HEK293 (cell line): ENCODE data around the gene RANBP10.
A peak's percentile ranks its signal among the peaks of the same experiment; 100 is the strongest.

Experiments
- INSM2 ChIP-seq: fragments of 450-650 bp; formaldehyde crosslinking; IDR thresholded peaks from 2 replicates; pipeline ENCODE4 v1.5.1; 2016; ENCODE audit warnings: missing biosample characterization, missing genetic modification characterization
- KLF7 ChIP-seq: fragments of 450-650 bp; formaldehyde crosslinking; IDR thresholded peaks from 2 replicates; pipeline ENCODE4 v1.5.1; 2016; ENCODE audit warnings: missing biosample characterization, missing genetic modification characterization, borderline replicate concordance
- MZF1 ChIP-seq: fragments of 450-650 bp; formaldehyde crosslinking; IDR thresholded peaks from 2 replicates; pipeline ENCODE4 v1.5.1; 2017; ENCODE audit warnings: missing biosample characterization, missing genetic modification characterization, borderline replicate concordance
- SCRT2 ChIP-seq: fragments of 450-650 bp; formaldehyde crosslinking; IDR thresholded peaks from 2 replicates; pipeline ENCODE4 v1.5.1; 2016; ENCODE audit warnings: missing biosample characterization, missing genetic modification characterization
- SP3 ChIP-seq: fragments of 450-650 bp; formaldehyde crosslinking; IDR thresholded peaks from 2 replicates; pipeline ENCODE4 v1.5.1; 2016; ENCODE audit warnings: missing biosample characterization, missing genetic modification characterization
- TRIM28 ChIP-seq: IDR thresholded peaks from 2 replicates; pipeline ENCODE4 v1.6.1; 2011; ENCODE audit warnings: low read length, control low read depth, borderline replicate concordance
- WT1 ChIP-seq: fragments of 450-650 bp; formaldehyde crosslinking; IDR thresholded peaks from 2 replicates; pipeline ENCODE4 v1.5.1; 2016; ENCODE audit warnings: missing biosample characterization, missing genetic modification characterization
- ZBTB10 ChIP-seq: fragments of 450-650 bp; formaldehyde crosslinking; IDR thresholded peaks from 2 replicates; pipeline ENCODE4 v1.5.1; 2016; ENCODE audit warnings: missing biosample characterization, missing genetic modification characterization
- ZBTB21 ChIP-seq: fragments of 450-650 bp; formaldehyde crosslinking; IDR thresholded peaks from 2 replicates; pipeline ENCODE4 v1.5.1; 2017; ENCODE audit warnings: missing biosample characterization, missing genetic modification characterization
- ZBTB48 ChIP-seq: fragments of 450-650 bp; formaldehyde crosslinking; IDR thresholded peaks from 2 replicates; pipeline ENCODE4 v1.5.1; 2016; ENCODE audit warnings: missing biosample characterization, missing genetic modification characterization
- ZFP3 ChIP-seq: fragments of 450-650 bp; formaldehyde crosslinking; IDR thresholded peaks from 2 replicates; pipeline ENCODE4 v1.5.1; 2016; ENCODE audit warnings: low read depth, missing biosample characterization, missing genetic modification characterization
- ZNF174 ChIP-seq: fragments of 450-650 bp; formaldehyde crosslinking; IDR thresholded peaks from 2 replicates; pipeline ENCODE4 v1.5.0; 2017; ENCODE audit warnings: missing biosample characterization, mild to moderate bottlenecking, missing genetic modification characterization
- ZNF248 ChIP-seq: fragments of 450-650 bp; formaldehyde crosslinking; IDR thresholded peaks from 2 replicates; pipeline ENCODE4 v1.5.1; 2017; ENCODE audit warnings: missing biosample characterization, missing genetic modification characterization
- ZNF266 ChIP-seq: fragments of 450-650 bp; formaldehyde crosslinking; IDR thresholded peaks from 2 replicates; pipeline ENCODE4 v1.5.1; 2016; ENCODE audit warnings: missing biosample characterization, missing genetic modification characterization, low read depth
- ZNF292 ChIP-seq: fragments of 450-650 bp; formaldehyde crosslinking; IDR thresholded peaks from 2 replicates; pipeline ENCODE4 v1.5.1; 2016; ENCODE audit warnings: low read depth, missing biosample characterization, missing genetic modification characterization, borderline replicate concordance
- ZNF362 ChIP-seq: fragments of 450-650 bp; formaldehyde crosslinking; IDR thresholded peaks from 2 replicates; pipeline ENCODE4 v1.5.1; 2016; ENCODE audit warnings: missing biosample characterization, missing genetic modification characterization
- ZNF423 ChIP-seq: fragments of 450-650 bp; formaldehyde crosslinking; IDR thresholded peaks from 2 replicates; pipeline ENCODE4 v1.5.1; 2016; ENCODE audit warnings: missing biosample characterization, missing genetic modification characterization
- ZNF433 ChIP-seq: fragments of 450-650 bp; formaldehyde crosslinking; IDR thresholded peaks from 2 replicates; pipeline ENCODE4 v1.5.1; 2016; ENCODE audit warnings: missing biosample characterization, missing genetic modification characterization, low read depth
- ZNF48 ChIP-seq: fragments of 450-650 bp; formaldehyde crosslinking; IDR thresholded peaks from 2 replicates; pipeline ENCODE4 v1.5.1; 2016; ENCODE audit warnings: missing biosample characterization, missing genetic modification characterization
- ZNF488 ChIP-seq: fragments of 450-650 bp; formaldehyde crosslinking; IDR thresholded peaks from 2 replicates; pipeline ENCODE4 v1.5.1; 2016; ENCODE audit warnings: missing biosample characterization, missing genetic modification characterization
- ZNF501 ChIP-seq: fragments of 450-650 bp; formaldehyde crosslinking; IDR thresholded peaks from 2 replicates; pipeline ENCODE4 v1.5.1; 2016; ENCODE audit warnings: missing biosample characterization, missing genetic modification characterization
- ZNF514 ChIP-seq: fragments of 450-650 bp; formaldehyde crosslinking; IDR thresholded peaks from 2 replicates; pipeline ENCODE4 v1.5.1; 2016; ENCODE audit warnings: missing biosample characterization, missing genetic modification characterization
- ZNF529 ChIP-seq: fragments of 450-650 bp; formaldehyde crosslinking; IDR thresholded peaks from 2 replicates; pipeline ENCODE4 v1.5.1; 2017; ENCODE audit warnings: missing genetic modification characterization, missing biosample characterization; ENCODE audit not compliant: insufficient replicate concordance
- ZNF544 ChIP-seq: fragments of 450-650 bp; formaldehyde crosslinking; IDR thresholded peaks from 2 replicates; pipeline ENCODE4 v1.5.0; 2017; ENCODE audit warnings: missing biosample characterization, missing genetic modification characterization
- ZNF548 ChIP-seq: fragments of 450-650 bp; formaldehyde crosslinking; IDR thresholded peaks from 2 replicates; pipeline ENCODE4 v1.5.1; 2016; ENCODE audit warnings: missing biosample characterization, missing genetic modification characterization
- ZNF549 ChIP-seq: fragments of 450-650 bp; IDR thresholded peaks from 2 replicates; pipeline ENCODE4 v1.5.1; 2018; ENCODE audit warnings: missing biosample characterization, missing genetic modification characterization, mild to moderate bottlenecking, inconsistent platforms, moderate library complexity
- ZNF645 ChIP-seq: fragments of 450-650 bp; formaldehyde crosslinking; IDR thresholded peaks from 2 replicates; pipeline ENCODE4; 2016; ENCODE audit warnings: missing biosample characterization, missing genetic modification characterization
- ZNF658 ChIP-seq: fragments of 450-650 bp; formaldehyde crosslinking; IDR thresholded peaks from 2 replicates; pipeline ENCODE4; 2016; ENCODE audit warnings: missing biosample characterization, missing genetic modification characterization
- ZNF692 ChIP-seq: fragments of 450-650 bp; formaldehyde crosslinking; IDR thresholded peaks from 2 replicates; pipeline ENCODE4 v1.5.1; 2016; ENCODE audit warnings: missing biosample characterization, missing genetic modification characterization
- ZNF701 ChIP-seq: fragments of 450-650 bp; formaldehyde crosslinking; IDR thresholded peaks from 2 replicates; pipeline ENCODE4 v1.5.1; 2016; ENCODE audit warnings: missing biosample characterization, missing genetic modification characterization
- ZNF768 ChIP-seq: fragments of 450-650 bp; formaldehyde crosslinking; IDR thresholded peaks from 2 replicates; pipeline ENCODE4 v1.5.1; 2018; ENCODE audit warnings: missing biosample characterization, mild to moderate bottlenecking, missing genetic modification characterization
- ZNF830 ChIP-seq: fragments of 450-650 bp; IDR thresholded peaks from 2 replicates; pipeline ENCODE4 v1.5.0; 2018; ENCODE audit warnings: missing biosample characterization, missing genetic modification characterization, low read depth, mild to moderate bottlenecking, moderate library complexity
- ZNF837 ChIP-seq: fragments of 450-650 bp; formaldehyde crosslinking; IDR thresholded peaks from 2 replicates; pipeline ENCODE4 v1.5.1; 2016; ENCODE audit warnings: missing biosample characterization, missing genetic modification characterization

RANBP10 gene

GRCh38 chr16:67833415-67834241 is 27.3 kb upstream of the RANBP10 start (continued):
- no peak for TF ChIP-seq TRIM28
- TF ChIP-seq ZFP3 (tag by site-specific recombination) = no peak
- no peak for TF ChIP-seq ZBTB21 (tag by site-specific recombination)
- TF ChIP-seq ZNF529 (tag by site-specific recombination) = no peak
- TF ChIP-seq ZBTB10 (tag by site-specific recombination) = no peak
- no peak for TF ChIP-seq ZNF292
- no peak for TF ChIP-seq ZNF658 (tag by site-specific recombination)
- TF ChIP-seq INSM2 (tag by site-specific recombination) = no peak
- TF ChIP-seq KLF7 = no peak
- TF ChIP-seq ZNF768 (tag by site-specific recombination) = no peak
- no peak for TF ChIP-seq ZNF544 (tag by site-specific recombination)
- no peak for TF ChIP-seq ZNF701 (tag by site-specific recombination)
- no peak for TF ChIP-seq ZBTB48 (tag by site-specific recombination)
- TF ChIP-seq ZNF488 (tag by site-specific recombination) = no peak
- TF ChIP-seq ZNF48 (tag by site-specific recombination) = no peak
- TF ChIP-seq ZNF830 (tag by site-specific recombination) = no peak
- TF ChIP-seq ZNF501 (tag by site-specific recombination) = no peak
- TF ChIP-seq ZNF645 = no peak
- peak; percentile 83 for TF ChIP-seq SP3 (tag by site-specific recombination)
- TF ChIP-seq ZNF549 (tag by site-specific recombination) = no peak
- TF ChIP-seq ZNF362 (tag by site-specific recombination) = no peak
- TF ChIP-seq SCRT2 (tag by site-specific recombination) = no peak
- no peak for TF ChIP-seq ZNF514 (tag by site-specific recombination)
- TF ChIP-seq ZNF433 = no peak
- no peak for TF ChIP-seq MZF1 (tag by site-specific recombination)
- TF ChIP-seq ZNF548 (tag by site-specific recombination) = no peak
- peak; percentile 75 for TF ChIP-seq ZNF692 (tag by site-specific recombination)
- TF ChIP-seq ZNF837 = no peak
- no peak for TF ChIP-seq WT1
- TF ChIP-seq ZNF174 (tag by site-specific recombination) = no peak
- no peak for TF ChIP-seq ZNF266 (tag by site-specific recombination)
- TF ChIP-seq ZNF248 (tag by site-specific recombination) = no peak
- no peak for TF ChIP-seq ZNF423 (tag by site-specific recombination)
